Prostate gland (tissue), 2 donors: ENCODE results near the gene PTH2R. TPM values are rescaled to one million over a fixed set of nuclear protein-coding genes. Genes with fewer than 3 reads are reported as not detected.

ENCODE experiments used
- DNase-seq: peaks from one replicate; pipeline ENCODE4 v3.0.0-alpha.2; 2019; ENCODE audit warnings: low spot score
- H3K27ac ChIP-seq, 2 donors: fragments of 200-600 bp; sonication (generic); 2 replicates each; pipeline ENCODE4 v1.5.1; 2017 to 2019
- H3K27me3 ChIP-seq: fragments of 200-600 bp; sonication (generic); replicated peaks from 2 replicates; pipeline ENCODE4 v1.5.1; 2019; ENCODE audit not compliant: insufficient read depth
- H3K36me3 ChIP-seq, 2 donors: fragments of 200-600 bp; sonication (generic); 1 replicate in 1 of 2; 2 replicates in 1 of 2; pipeline versions ENCODE4 v1.5.1 to v1.8.1; 2017 to 2019
- H3K4me1 ChIP-seq: fragments of 200-600 bp; sonication (generic); replicated peaks from 2 replicates; pipeline ENCODE4 v1.5.1; 2019
- H3K4me3 ChIP-seq, 2 donors: fragments of 200-600 bp; sonication (generic); 2 replicates each; pipeline ENCODE4 v1.5.1; 2017 to 2019
- H3K9me3 ChIP-seq: fragments of 200-600 bp; sonication (generic); 2 replicates; pipeline ENCODE4 v1.5.1; 2017
- POLR2A ChIP-seq: fragments of 450-650 bp; IDR thresholded peaks from one replicate; pipeline ENCODE4 v1.6.1; 2016; ENCODE audit warnings: antibody characterized with exemption, mild to moderate bottlenecking
- POLR2AphosphoS5 ChIP-seq: sonication (generic); formaldehyde crosslinking; IDR thresholded peaks from one replicate; pipeline ENCODE4 v1.6.1; 2017; ENCODE audit warnings: antibody characterized with exemption
- WGBS: methylation state at CpG from one replicate; pipeline ENCODE4 v1.1.5; 2018; 5-methylcytosine and 5-hydroxymethylcytosine counted together
- intact Hi-C: fragments of 100-400 bp; cut with DNase I; formaldehyde crosslinking; loops from one replicate; pipeline ENCODE4 v1.14.2; 2022
- total RNA-seq, 2 donors: library from RNA; depleted of rRNA; stranded (reverse); fragments of >200 nt; gene quantifications; one replicate each; pipeline ENCODE4 v1.1.0, GENCODE V29; 2016
- TF ChIP-seq, protein P1 (sequence below), 4 experiments: fragments of 200-600 bp in 2 of 4; fragments of 450-650 bp in 2 of 4; sonication (generic) in 2 of 4; IDR thresholded peaks; 1 replicate in 3 of 4; 2 replicates in 1 of 4; pipeline ENCODE4 v1.5.1; 2016 to 2019; ENCODE audit warnings: antibody characterized with exemption in 4 of 4, mild to moderate bottlenecking in 2 of 4, moderate library complexity in 2 of 4

The PTH2R gene
- total RNA-seq, 2 donors from 2014 or later: 0.09 to 0.34 TPM

DNA sequence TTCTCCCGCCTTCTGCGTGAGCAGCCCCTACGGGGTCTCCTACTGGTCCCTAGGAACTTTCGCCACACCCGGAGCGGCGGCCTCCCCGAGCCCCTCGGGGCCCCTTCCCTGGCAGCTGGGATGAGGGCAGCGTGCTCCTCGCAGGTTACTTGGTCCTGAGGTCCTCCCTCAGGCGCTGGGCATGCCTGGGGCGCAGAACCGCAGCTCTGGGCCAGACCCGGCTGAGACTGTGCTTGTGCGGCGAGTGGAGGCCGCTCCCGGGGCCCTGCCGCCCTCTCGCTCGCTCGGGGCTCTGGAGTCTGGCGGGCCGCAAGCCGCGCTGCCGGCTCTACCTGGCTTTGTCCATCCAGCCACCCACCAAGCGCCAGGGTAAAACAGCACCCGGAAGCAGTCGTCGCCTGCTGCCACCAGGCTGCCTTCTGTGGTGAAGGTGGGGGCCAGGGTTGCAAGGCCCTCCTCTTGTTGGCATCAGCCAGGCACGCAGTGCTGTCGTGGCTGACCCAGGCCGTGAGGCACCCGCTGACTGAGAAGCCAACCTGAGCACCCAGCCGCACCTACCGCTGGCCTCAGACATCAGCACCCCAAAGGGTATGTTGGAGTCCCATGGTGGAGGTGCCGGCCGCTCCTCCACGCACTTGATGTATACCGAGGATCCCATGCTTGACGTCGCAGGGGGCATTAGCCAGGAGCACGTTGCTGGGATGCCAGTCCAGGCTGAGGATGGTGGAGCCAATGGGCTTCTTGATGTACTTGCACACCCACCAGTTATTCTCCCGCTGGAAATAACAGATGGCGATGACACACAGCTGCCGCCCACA, 46.1 kb upstream of the PTH2R start:
- TF ChIP-seq, protein P1, sequence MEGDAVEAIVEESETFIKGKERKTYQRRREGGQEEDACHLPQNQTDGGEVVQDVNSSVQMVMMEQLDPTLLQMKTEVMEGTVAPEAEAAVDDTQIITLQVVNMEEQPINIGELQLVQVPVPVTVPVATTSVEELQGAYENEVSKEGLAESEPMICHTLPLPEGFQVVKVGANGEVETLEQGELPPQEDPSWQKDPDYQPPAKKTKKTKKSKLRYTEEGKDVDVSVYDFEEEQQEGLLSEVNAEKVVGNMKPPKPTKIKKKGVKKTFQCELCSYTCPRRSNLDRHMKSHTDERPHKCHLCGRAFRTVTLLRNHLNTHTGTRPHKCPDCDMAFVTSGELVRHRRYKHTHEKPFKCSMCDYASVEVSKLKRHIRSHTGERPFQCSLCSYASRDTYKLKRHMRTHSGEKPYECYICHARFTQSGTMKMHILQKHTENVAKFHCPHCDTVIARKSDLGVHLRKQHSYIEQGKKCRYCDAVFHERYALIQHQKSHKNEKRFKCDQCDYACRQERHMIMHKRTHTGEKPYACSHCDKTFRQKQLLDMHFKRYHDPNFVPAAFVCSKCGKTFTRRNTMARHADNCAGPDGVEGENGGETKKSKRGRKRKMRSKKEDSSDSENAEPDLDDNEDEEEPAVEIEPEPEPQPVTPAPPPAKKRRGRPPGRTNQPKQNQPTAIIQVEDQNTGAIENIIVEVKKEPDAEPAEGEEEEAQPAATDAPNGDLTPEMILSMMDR (IDR thresholded peaks at IDR 0.05): no peak
- TF ChIP-seq POLR2AphosphoS5 (no peak), POLR2A (no peak)
- no peaks in the 10 kb centered on the region for H3K4me1 ChIP-seq
- no peaks in the 10 kb centered on the region for H3K9me3 ChIP-seq
- H3K4me3 ChIP-seq: no peak overlapping the region
- DNase-seq: no peak
- H3K27ac ChIP-seq: no peak overlapping the region
- intact Hi-C loops: no loop called here
- H3K27me3 ChIP-seq: no peaks in the 10 kb centered on the region
- 95% methylated on average over 46 of the region's 48 CpGs for WGBS
- no peaks in the 10 kb centered on the region for H3K36me3 ChIP-seq

DNA sequence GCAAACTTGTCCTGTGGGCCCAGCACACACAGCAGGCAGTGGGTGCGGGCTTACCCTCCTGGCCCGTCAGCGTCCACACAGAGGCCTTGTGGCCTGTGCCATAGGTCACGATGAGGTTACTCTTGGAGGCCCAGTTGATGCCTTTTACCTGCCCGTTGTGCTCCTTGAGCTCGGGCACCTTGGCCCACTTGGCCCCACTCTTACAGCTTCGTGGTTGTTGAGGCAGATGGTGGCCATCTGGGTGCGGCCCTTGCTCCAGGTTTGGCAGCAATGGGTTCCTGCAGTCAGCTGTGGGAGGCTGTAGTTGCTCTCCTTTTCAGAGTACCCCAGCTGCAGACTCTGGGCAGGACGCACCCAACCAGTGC, 45.5 kb upstream of the PTH2R start:
- Histone ChIP-seq H3K27me3 (no peaks in the 10 kb centered on the region), H3K27ac (no peak overlapping the region), H3K36me3 (no peaks in the 10 kb centered on the region), H3K9me3 (no peaks in the 10 kb centered on the region), H3K4me3 (no peak overlapping the region), H3K4me1 (no peaks in the 10 kb centered on the region)
- DNase-seq: no peak
- intact Hi-C loops: no loop called here
- TF ChIP-seq POLR2A (no peak), POLR2AphosphoS5 (no peak)
- TF ChIP-seq, protein P1 (IDR thresholded peaks at IDR 0.05): no peak
- WGBS: 92% methylated on average over 9 of the region's 9 CpGs

DNA sequence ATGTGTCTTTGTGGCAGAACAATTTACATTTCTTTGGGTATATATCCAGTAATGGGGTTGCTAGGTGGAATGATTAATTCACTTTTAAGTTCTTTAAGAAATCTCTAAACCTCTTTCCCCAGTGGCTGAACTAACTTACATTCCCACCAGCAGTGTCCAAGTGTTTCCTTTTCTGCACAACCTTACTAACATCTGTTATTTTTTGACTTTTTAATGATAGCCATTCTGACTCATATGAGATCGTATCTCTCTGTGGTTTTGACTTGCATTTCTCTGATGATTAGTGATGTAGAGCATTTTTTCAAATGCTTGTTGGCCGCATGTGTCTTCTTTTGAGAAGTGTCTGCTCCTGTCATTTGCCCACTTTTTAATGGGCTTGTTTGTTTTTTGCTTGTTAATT, 43.1 kb upstream of the PTH2R start:
- Histone ChIP-seq H3K4me3 (no peak overlapping the region), H3K27me3 (no peaks in the 10 kb centered on the region), H3K36me3 (no peaks in the 10 kb centered on the region), H3K4me1 (no peaks in the 10 kb centered on the region), H3K27ac (no peak overlapping the region), H3K9me3 (no peaks in the 10 kb centered on the region)
- TF ChIP-seq POLR2AphosphoS5 (no peak), POLR2A (no peak)
- TF ChIP-seq, protein P1 (IDR thresholded peaks at IDR 0.05): no peak
- no peak for DNase-seq
- 38% methylated on average over 2 of the region's 2 CpGs for WGBS
- intact Hi-C loops: no loop called here

DNA sequence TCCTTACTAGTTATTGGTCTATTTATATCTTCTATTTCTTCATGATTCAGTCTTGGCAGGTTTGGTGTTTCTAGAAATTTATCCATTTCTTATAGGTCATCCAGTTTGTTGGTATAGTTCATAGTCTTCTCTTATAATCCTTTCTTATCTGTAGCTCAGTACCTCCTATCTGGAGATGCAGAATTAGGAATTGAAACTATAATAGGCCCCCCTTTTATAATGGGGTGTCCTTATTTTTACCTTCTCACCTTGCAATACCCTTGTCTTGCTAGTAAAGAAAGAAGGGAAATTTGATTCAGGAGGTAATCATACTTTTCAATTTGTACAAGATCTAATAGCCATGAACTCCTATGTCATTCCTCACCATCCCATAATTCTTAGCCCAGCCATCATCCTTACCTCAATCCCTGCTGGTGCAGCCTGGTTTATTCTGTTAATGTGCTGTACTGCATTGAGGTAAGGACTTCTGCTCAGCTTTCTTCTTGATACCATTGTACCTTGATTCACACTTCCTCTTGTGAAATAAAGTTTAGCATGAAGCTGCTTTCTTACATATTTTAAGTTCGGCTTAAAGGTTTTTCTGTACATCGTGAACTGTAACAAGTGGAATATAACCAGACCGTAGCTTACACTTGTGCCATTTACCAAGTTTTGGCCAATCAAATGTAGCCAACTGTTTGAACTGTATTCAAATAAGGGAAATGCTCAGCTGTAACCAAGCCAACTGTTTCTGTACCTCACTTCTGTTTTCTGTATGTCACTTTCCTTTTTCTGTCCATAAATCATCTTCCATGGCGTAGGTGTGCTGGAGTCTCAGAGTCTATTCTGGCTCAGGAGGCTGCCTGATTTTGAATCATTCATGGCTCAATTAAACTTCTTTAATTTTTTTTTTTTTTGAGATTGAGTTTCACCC, 40.1 kb upstream of the PTH2R start:
- TF ChIP-seq, protein P1 (IDR thresholded peaks at IDR 0.05): no peak
- TF ChIP-seq POLR2A (no peak), POLR2AphosphoS5 (no peak)
- intact Hi-C loops: no loop called here
- no peak overlapping the region for H3K27ac ChIP-seq
- DNase-seq: no peak
- no peak overlapping the region for H3K4me3 ChIP-seq
- WGBS: 81% methylated on average over 4 of the region's 4 CpGs
- no peaks in the 10 kb centered on the region for H3K27me3 ChIP-seq
- H3K4me1 ChIP-seq: no peaks in the 10 kb centered on the region
- no peaks in the 10 kb centered on the region for H3K36me3 ChIP-seq
- H3K9me3 ChIP-seq: no peaks in the 10 kb centered on the region
